Prostate gland (tissue), 2 donors: ENCODE measurements around the gene HBD. TPM values are rescaled to one million over a fixed set of nuclear protein-coding genes. Genes with fewer than 3 reads are reported as not detected.

Experiments used
- DNase-seq: peaks from one replicate; pipeline ENCODE4 v3.0.0-alpha.2; 2019; ENCODE audit warnings: low spot score
- H3K27ac ChIP-seq, 2 donors: fragments of 200-600 bp; sonication (generic); 2 replicates each; pipeline ENCODE4 v1.5.1; 2017 to 2019
- H3K27me3 ChIP-seq: fragments of 200-600 bp; sonication (generic); replicated peaks from 2 replicates; pipeline ENCODE4 v1.5.1; 2019; ENCODE audit not compliant: insufficient read depth
- H3K36me3 ChIP-seq, 2 donors: fragments of 200-600 bp; sonication (generic); 1 replicate in 1 of 2; 2 replicates in 1 of 2; pipeline versions ENCODE4 v1.5.1 to v1.8.1; 2017 to 2019
- H3K4me1 ChIP-seq: fragments of 200-600 bp; sonication (generic); replicated peaks from 2 replicates; pipeline ENCODE4 v1.5.1; 2019
- H3K4me3 ChIP-seq, 2 donors: fragments of 200-600 bp; sonication (generic); 2 replicates each; pipeline ENCODE4 v1.5.1; 2017 to 2019
- H3K9me3 ChIP-seq: fragments of 200-600 bp; sonication (generic); 2 replicates; pipeline ENCODE4 v1.5.1; 2017
- CTCF ChIP-seq, 4 experiments: fragments of 200-600 bp in 2 of 4; fragments of 450-650 bp in 2 of 4; sonication (generic) in 2 of 4; IDR thresholded peaks; 1 replicate in 3 of 4; 2 replicates in 1 of 4; pipeline ENCODE4 v1.5.1; 2016 to 2019; ENCODE audit warnings: antibody characterized with exemption in 4 of 4, mild to moderate bottlenecking in 2 of 4, moderate library complexity in 2 of 4
- POLR2A ChIP-seq: fragments of 450-650 bp; IDR thresholded peaks from one replicate; pipeline ENCODE4 v1.6.1; 2016; ENCODE audit warnings: antibody characterized with exemption, mild to moderate bottlenecking
- POLR2AphosphoS5 ChIP-seq: sonication (generic); formaldehyde crosslinking; IDR thresholded peaks from one replicate; pipeline ENCODE4 v1.6.1; 2017; ENCODE audit warnings: antibody characterized with exemption
- WGBS: methylation state at CpG from one replicate; pipeline ENCODE4 v1.1.5; 2018; 5-methylcytosine and 5-hydroxymethylcytosine counted together
- intact Hi-C: fragments of 100-400 bp; cut with DNase I; formaldehyde crosslinking; loops from one replicate; pipeline ENCODE4 v1.14.2; 2022
- total RNA-seq, 2 donors: library from RNA; depleted of rRNA; stranded (reverse); fragments of >200 nt; gene quantifications; one replicate each; pipeline ENCODE4 v1.1.0, GENCODE V29; 2016

The HBD gene
- total RNA-seq, 2 donors from 2014 or later: not detected

GRCh38 chr11:5242933-5243815 lies 8.9 kb upstream of the HBD start:
- TF ChIP-seq CTCF (IDR thresholded peaks at IDR 0.05): no peak
- TF ChIP-seq POLR2A: no peak
- TF ChIP-seq POLR2AphosphoS5: no peak
- intact Hi-C loops: no loop called here
- WGBS: 71% methylated on average over 7 of the region's 7 CpGs
- Histone ChIP-seq H3K27me3 (no peaks in the 10 kb centered on the region), H3K36me3 (no peaks in the 10 kb centered on the region), H3K9me3 (no peaks in the 10 kb centered on the region), H3K27ac (no peak overlapping the region), H3K4me3 (no peak overlapping the region), H3K4me1 (no peaks in the 10 kb centered on the region)
- DNase-seq: no peak

- Histone ChIP-seq H3K36me3 (no peaks in the 10 kb centered on the region), H3K27ac (no peak overlapping the region), H3K27me3 (no peaks in the 10 kb centered on the region), H3K9me3 (no peaks in the 10 kb centered on the region), H3K4me3 (no peak overlapping the region), H3K4me1 (no peaks in the 10 kb centered on the region)
- intact Hi-C loops: no loop called here
- 64% methylated on average over 2 of the region's 2 CpGs for WGBS
- TF ChIP-seq CTCF (IDR thresholded peaks at IDR 0.05): no peak
- TF ChIP-seq POLR2A: no peak
- no peak for TF ChIP-seq POLR2AphosphoS5
- DNase-seq: no peak
Observed at GRCh38 chr11:5242208-5242607, 7.9 kb upstream of the HBD start.

GRCh38 chr11:5241458-5241857 lies 7.2 kb upstream of the HBD start:
- WGBS: 86% methylated on average over 3 of the region's 3 CpGs
- H3K36me3 ChIP-seq: no peaks in the 10 kb centered on the region
- no peak overlapping the region for H3K27ac ChIP-seq
- H3K4me3 ChIP-seq: no peak overlapping the region
- no peak for DNase-seq
- no peaks in the 10 kb centered on the region for H3K9me3 ChIP-seq
- intact Hi-C loops: no loop called here
- TF ChIP-seq CTCF (IDR thresholded peaks at IDR 0.05): no peak
- no peak for TF ChIP-seq POLR2A
- TF ChIP-seq POLR2AphosphoS5: no peak
- no peaks in the 10 kb centered on the region for H3K27me3 ChIP-seq
- no peaks in the 10 kb centered on the region for H3K4me1 ChIP-seq

GRCh38 chr11:5240458-5240857 lies 6.2 kb upstream of the HBD start:
- TF ChIP-seq POLR2AphosphoS5: no peak
- TF ChIP-seq POLR2A: no peak
- no peak for TF ChIP-seq CTCF (IDR thresholded peaks at IDR 0.05)
- intact Hi-C loops: no loop called here
- H3K36me3 ChIP-seq: no peaks in the 10 kb centered on the region
- DNase-seq: no peak
- no peak overlapping the region for H3K27ac ChIP-seq
- H3K4me3 ChIP-seq: no peak overlapping the region
- H3K9me3 ChIP-seq: no peaks in the 10 kb centered on the region
- no peaks in the 10 kb centered on the region for H3K4me1 ChIP-seq
- 73% methylated on average over 2 of the region's 2 CpGs for WGBS
- no peaks in the 10 kb centered on the region for H3K27me3 ChIP-seq

GRCh38 chr11:5240056-5240455 lies 5.8 kb upstream of the HBD start:
- H3K27me3 ChIP-seq: no peaks in the 10 kb centered on the region
- DNase-seq: no peak
- H3K4me1 ChIP-seq: no peaks in the 10 kb centered on the region
- TF ChIP-seq POLR2A: no peak
- TF ChIP-seq POLR2AphosphoS5: no peak
- no peak for TF ChIP-seq CTCF (IDR thresholded peaks at IDR 0.05)
- no peaks in the 10 kb centered on the region for H3K9me3 ChIP-seq
- intact Hi-C loops: no loop called here
- no peak overlapping the region for H3K27ac ChIP-seq
- H3K36me3 ChIP-seq: no peaks in the 10 kb centered on the region
- H3K4me3 ChIP-seq: no peak overlapping the region
- 90% methylated on average over 1 of the region's 1 CpG for WGBS
